ENCODE results near the gene SRRM1. TPM values are rescaled to one million over a fixed set of nuclear protein-coding genes. Genes with fewer than 3 reads are reported as not detected.

SRRM1 gene
- total RNA-seq, 4 donors from 2014 or later: 53.3 to 118 (median 83.3) TPM

DNA sequence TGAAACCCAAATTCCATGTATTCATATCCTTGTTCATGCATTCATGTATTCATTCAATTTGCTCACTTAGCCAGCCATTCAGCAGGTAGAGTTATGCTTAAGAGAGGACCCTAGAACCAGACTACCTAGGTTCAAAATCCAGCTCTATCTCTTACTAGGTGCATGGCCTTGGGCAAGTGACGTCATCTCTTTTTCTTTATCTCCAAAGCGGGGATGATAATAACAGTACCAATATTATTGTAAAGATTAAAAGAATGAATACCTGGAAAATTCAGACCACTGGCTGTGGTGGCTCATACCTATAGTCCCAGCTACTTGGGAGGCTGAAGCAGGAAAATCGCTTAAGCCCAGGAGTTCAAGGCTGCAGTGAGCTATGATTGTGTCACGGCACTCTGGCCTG, 68.2 kb downstream of the SRRM1 start:
- TF ChIP-seq, protein P1, sequence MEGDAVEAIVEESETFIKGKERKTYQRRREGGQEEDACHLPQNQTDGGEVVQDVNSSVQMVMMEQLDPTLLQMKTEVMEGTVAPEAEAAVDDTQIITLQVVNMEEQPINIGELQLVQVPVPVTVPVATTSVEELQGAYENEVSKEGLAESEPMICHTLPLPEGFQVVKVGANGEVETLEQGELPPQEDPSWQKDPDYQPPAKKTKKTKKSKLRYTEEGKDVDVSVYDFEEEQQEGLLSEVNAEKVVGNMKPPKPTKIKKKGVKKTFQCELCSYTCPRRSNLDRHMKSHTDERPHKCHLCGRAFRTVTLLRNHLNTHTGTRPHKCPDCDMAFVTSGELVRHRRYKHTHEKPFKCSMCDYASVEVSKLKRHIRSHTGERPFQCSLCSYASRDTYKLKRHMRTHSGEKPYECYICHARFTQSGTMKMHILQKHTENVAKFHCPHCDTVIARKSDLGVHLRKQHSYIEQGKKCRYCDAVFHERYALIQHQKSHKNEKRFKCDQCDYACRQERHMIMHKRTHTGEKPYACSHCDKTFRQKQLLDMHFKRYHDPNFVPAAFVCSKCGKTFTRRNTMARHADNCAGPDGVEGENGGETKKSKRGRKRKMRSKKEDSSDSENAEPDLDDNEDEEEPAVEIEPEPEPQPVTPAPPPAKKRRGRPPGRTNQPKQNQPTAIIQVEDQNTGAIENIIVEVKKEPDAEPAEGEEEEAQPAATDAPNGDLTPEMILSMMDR (IDR thresholded peaks at IDR 0.05): no peak
- no peak for TF ChIP-seq POLR2A (IDR thresholded peaks at IDR 0.05)
- 94 to 96% methylated on average over 4 of the region's 4 CpGs for WGBS, 2 donors
- no peak overlapping the region for H3K4me3 ChIP-seq (ENCODE audit: low read depth, poor library complexity, severe bottlenecking)
- intact Hi-C loops (cut with DNase I; ENCODE audit: low total_unique reads): no loop called here
- DNase-seq (ENCODE audit: low spot score in 2 of 2): no peak

DNA sequence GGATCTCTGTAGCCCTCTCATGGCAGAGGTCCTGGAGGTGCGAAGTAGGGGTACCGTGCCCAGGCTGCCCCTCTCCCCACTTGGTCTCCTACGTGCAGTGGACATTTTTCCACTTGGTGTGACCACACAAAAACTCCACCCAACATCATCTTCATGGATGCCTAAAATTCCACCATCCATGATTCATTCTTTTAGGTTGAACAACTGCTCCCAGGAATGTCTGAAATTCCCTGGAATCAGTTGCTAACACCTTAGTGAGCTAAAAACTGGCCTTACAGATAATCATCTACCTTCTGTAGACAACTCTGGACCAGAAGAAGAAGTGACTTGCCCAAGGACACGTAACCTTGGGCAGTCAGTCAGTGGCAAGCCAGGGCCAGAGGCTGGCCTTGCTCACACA, 70.1 kb downstream of the SRRM1 start:
- 96 to 97% methylated on average over 4 of the region's 4 CpGs for WGBS, 2 donors
- intact Hi-C loops (cut with DNase I; ENCODE audit: low total_unique reads): no loop called here
- TF ChIP-seq, protein P1 (IDR thresholded peaks at IDR 0.05): no peak
- no peak for TF ChIP-seq POLR2A (IDR thresholded peaks at IDR 0.05)

DNA sequence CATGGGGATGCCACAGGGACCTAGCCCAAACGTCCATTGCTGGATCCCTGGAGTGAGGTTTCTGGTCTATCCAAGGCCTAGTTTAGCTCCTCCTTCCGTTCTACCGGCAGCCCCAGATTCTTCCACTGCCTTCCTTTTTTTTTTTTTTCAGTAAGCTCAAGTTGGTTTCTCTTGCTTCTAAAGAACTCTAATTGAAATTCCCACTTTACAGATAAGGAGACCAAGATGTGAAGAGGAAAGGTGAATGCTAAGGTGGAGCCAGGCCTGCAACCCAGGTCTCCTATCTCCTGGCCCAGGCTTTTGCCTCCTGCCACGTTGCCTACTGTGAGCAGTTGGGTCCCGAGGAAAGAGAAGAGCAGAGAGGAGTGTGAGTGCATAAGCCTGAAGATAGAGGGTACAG, 70.6 kb downstream of the SRRM1 start:
- no peak for TF ChIP-seq POLR2A (IDR thresholded peaks at IDR 0.05)
- TF ChIP-seq, protein P1 (IDR thresholded peaks at IDR 0.05): no peak
- intact Hi-C loops (cut with DNase I; ENCODE audit: low total_unique reads): no loop called here
- DNase-seq (ENCODE audit: low spot score in 2 of 2): no peak
- H3K4me3 ChIP-seq (ENCODE audit: low read depth, poor library complexity, severe bottlenecking): no peak overlapping the region
- WGBS, 2 donors: 76 to 80% methylated on average over 5 of the region's 5 CpGs

More for the DNA sequence above, 70.1 kb downstream of the SRRM1 start:
- H3K4me3 ChIP-seq (ENCODE audit: low read depth, poor library complexity, severe bottlenecking): no peak overlapping the region
- no peak for DNase-seq (ENCODE audit: low spot score in 2 of 2)

DNA sequence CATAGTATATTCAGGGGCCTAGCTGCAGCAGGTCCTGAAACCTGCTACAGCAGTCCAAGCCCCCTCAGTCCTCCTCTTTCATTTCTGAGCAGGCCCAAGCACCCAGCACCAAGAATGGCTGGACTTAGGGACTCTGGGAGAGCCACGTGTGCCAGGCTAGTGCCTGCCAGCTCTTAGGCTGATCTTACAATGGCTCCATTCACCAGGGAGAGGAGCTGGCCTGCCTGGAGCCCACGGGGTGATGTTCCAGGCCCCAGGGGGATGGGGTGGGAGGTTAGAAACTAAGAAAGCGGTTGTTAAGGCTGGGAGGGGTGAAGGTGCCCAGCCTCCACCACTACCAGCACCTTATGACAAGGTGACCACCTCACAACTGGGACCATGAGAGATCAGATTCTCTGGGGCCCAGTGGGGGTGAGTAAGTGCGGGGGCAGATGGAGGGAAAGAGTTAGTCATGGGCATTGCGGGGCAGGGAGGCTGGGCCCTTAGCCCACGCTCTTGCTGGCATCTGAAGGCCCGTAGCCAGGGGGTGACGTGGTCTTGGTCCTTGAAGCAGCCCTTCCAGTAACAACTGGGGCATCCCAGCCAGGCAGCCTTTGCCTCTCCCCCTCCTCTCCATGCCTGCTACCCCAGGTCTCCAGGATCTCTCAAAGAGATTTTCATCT, 71.9 kb downstream of the SRRM1 start:
- TF ChIP-seq, protein P1 (IDR thresholded peaks at IDR 0.05): no peak
- TF ChIP-seq POLR2A (IDR thresholded peaks at IDR 0.05): no peak
- 64 to 87% methylated on average over 8 of the region's 8 CpGs for WGBS, 2 donors
- H3K4me3 ChIP-seq (ENCODE audit: low read depth, poor library complexity, severe bottlenecking): no peak overlapping the region
- no peak for DNase-seq (ENCODE audit: low spot score in 2 of 2)
- intact Hi-C loops (cut with DNase I; ENCODE audit: low total_unique reads): no loop called here

DNA sequence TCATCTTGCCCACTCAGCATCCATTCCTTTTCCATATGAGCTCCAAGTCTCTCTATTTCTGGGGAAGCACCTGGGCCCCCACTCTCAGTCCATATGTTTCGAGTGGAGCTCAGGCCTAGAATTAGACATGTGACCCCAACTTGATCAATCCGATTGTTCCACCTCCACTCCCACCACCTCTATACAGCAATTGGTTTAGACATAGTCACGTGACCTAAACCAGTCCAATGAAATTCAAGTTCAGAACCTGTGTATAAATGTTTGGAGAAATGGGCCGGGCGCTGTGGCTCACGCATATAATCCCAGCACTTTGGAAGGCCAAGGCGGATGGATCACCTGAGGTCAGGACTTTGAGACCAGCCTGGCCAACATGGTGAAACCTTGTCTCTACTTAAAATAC, 72.6 kb downstream of the SRRM1 start:
- no peak for DNase-seq (ENCODE audit: low spot score in 2 of 2)
- intact Hi-C loops (cut with DNase I; ENCODE audit: low total_unique reads): no loop called here
- H3K4me3 ChIP-seq (ENCODE audit: low read depth, poor library complexity, severe bottlenecking): no peak overlapping the region
- 97% methylated on average over 7 of the region's 7 CpGs for WGBS, 2 donors
- TF ChIP-seq POLR2A (IDR thresholded peaks at IDR 0.05): no peak
- TF ChIP-seq, protein P1 (IDR thresholded peaks at IDR 0.05): no peak
